Right lobe of liver (tissue), 6 donors: Measurements from ENCODE around the gene PPP1R14C. TPM values are rescaled to one million over a fixed set of nuclear protein-coding genes. Genes with fewer than 3 reads are reported as not detected.

ENCODE experiments used
- ATAC-seq, 4 donors: fragments of 200-7000 bp; cut with Tn5 transposase; one replicate each; pipeline ENCODE4 v1.9.1; 2020; ENCODE audit warnings: mild to moderate bottlenecking in 4 of 4, moderate library complexity in 4 of 4
- DNase-seq, 3 donors: peaks; one replicate each; pipeline ENCODE4 v3.0.0-alpha.2; 2020
- H3K27ac ChIP-seq, 3 donors: fragments of 200-600 bp; one replicate each; pipeline ENCODE4 v1.8.0; 2022
- H3K27me3 ChIP-seq, 2 donors: fragments of 200-600 bp; one replicate each; pipeline ENCODE4 v1.8.0; 2022
- H3K36me3 ChIP-seq, 4 donors: fragments of 200-600 bp; sonication (generic) in 1 of 4; one replicate each; pipeline versions ENCODE4 v1.5.1 to v1.8.0; 2017 to 2022; ENCODE audit warnings: control low read depth in 1 of 4
- H3K4me1 ChIP-seq, 4 donors: fragments of 200-600 bp; sonication (generic) in 1 of 4; one replicate each; pipeline versions ENCODE4 v1.5.1 to v1.8.0; 2017 to 2022; ENCODE audit warnings: control low read depth in 1 of 4
- H3K4me3 ChIP-seq, 3 donors: fragments of 200-600 bp; one replicate each; pipeline ENCODE4 v1.8.0; 2022
- H3K9me3 ChIP-seq, 4 donors: fragments of 200-600 bp; sonication (generic) in 1 of 4; one replicate each; pipeline versions ENCODE4 v1.5.1 to v1.8.0; 2017 to 2022; ENCODE audit warnings: control low read depth in 1 of 4
- CTCF ChIP-seq, 4 donors: fragments of 200-600 bp in 3 of 4; fragments of 450-650 bp in 1 of 4; IDR thresholded peaks; one replicate each; pipeline versions ENCODE4 v1.5.1 to v1.8.0; 2016 to 2022; ENCODE audit warnings: antibody characterized with exemption in 4 of 4, mild to moderate bottlenecking in 2 of 4
- POLR2A ChIP-seq: fragments of 450-650 bp; IDR thresholded peaks from one replicate; pipeline ENCODE4 v1.6.1; 2017; ENCODE audit warnings: antibody characterized with exemption, mild to moderate bottlenecking
- WGBS: methylation state at CpG from one replicate; pipeline ENCODE4 v1.1.6; 2018; ENCODE audit warnings: low coverage, low lambda C conversion rate; ENCODE audit not compliant: insufficient coverage; ENCODE audit errors: missing lambda C conversion rate; 5-methylcytosine and 5-hydroxymethylcytosine counted together
- intact Hi-C, 2 donors: fragments of 100-400 bp; cut with DNase I; formaldehyde crosslinking; loops; one replicate each; pipeline versions ENCODE4 v1.11.2 to v1.14.1; 2022
- total RNA-seq, 6 experiments: library from RNA; depleted of rRNA in 2 of 6; stranded (reverse); fragments of >200 nt in 2 of 6; fragmentation: NEBNext Ultra II Directional in 3 of 6; extraction: Animal tissue kit (Norgen Biotek cat#: 25700) in 3 of 6; gene quantifications; one replicate each; pipeline versions ENCODE4 v1.1.0 to v1.2.4, GENCODE V29; 2016 to 2023
- donor health status: DM: no; HTN: yes; CAD: no.
- donor health status: DM: no; HTN: no; CAD: no.
- donor health status: DM: no; HTN: no; CAD: no.
- donor health status: DM: no; HTN: yes; CAD: no.
- donor health status: DM: no; HTN: yes; CAD: no.

PPP1R14C gene
- total RNA-seq, 6 experiments from 2014 or later: not detected

- no peak overlapping the region for H3K27ac ChIP-seq
- intact Hi-C loops: no loop called here
- TF ChIP-seq POLR2A: no peak
- TF ChIP-seq CTCF (IDR thresholded peaks at IDR 0.05): no peak
Measured at GRCh38 chr6:150203378-150203777, 60.5 kb downstream of the PPP1R14C start.

GRCh38 chr6:150203871-150204545 is 61.2 kb downstream of the PPP1R14C start:
- intact Hi-C loops: no loop called here
- WGBS: 89% methylated on average over 18 of the region's 22 CpGs

More at GRCh38 chr6:150203378-150203777, 60.5 kb downstream of the PPP1R14C start:
- no peak overlapping the region for H3K4me3 ChIP-seq
- no peaks in the 10 kb centered on the region for H3K9me3 ChIP-seq
- no peak for DNase-seq
- no peaks in the 10 kb centered on the region for H3K27me3 ChIP-seq
- ATAC-seq: no peak
- WGBS: 96% methylated on average over 12 of the region's 12 CpGs
- peaks cover 0 to 5% (median 0%) of the 10 kb centered on the region in 4 donors for H3K4me1 ChIP-seq
- no peaks in the 10 kb centered on the region for H3K36me3 ChIP-seq

GRCh38 chr6:150204705-150205472 is 62.0 kb downstream of the PPP1R14C start:
- Histone ChIP-seq H3K27me3 (no peaks in the 10 kb centered on the region), H3K4me3 (no peak overlapping the region), H3K4me1 (peaks cover 0 to 5% (median 0%) of the 10 kb centered on the region in 4 donors), H3K9me3 (no peaks in the 10 kb centered on the region), H3K36me3 (no peaks in the 10 kb centered on the region), H3K27ac (no peak overlapping the region)
- no peak for TF ChIP-seq CTCF (IDR thresholded peaks at IDR 0.05)
- TF ChIP-seq POLR2A: no peak
- 63% methylated on average over 6 of the region's 9 CpGs for WGBS
- DNase-seq (no peak), ATAC-seq (no peak)
- intact Hi-C loops: no loop called here

More at GRCh38 chr6:150203871-150204545, 61.2 kb downstream of the PPP1R14C start:
- Histone ChIP-seq H3K36me3 (no peaks in the 10 kb centered on the region), H3K27me3 (no peaks in the 10 kb centered on the region), H3K4me3 (no peak overlapping the region), H3K4me1 (peaks cover 0 to 5% (median 0%) of the 10 kb centered on the region in 4 donors), H3K27ac (no peak overlapping the region), H3K9me3 (no peaks in the 10 kb centered on the region)
- DNase-seq (no peak), ATAC-seq (no peak)
- no peak for TF ChIP-seq CTCF (IDR thresholded peaks at IDR 0.05)
- no peak for TF ChIP-seq POLR2A

- TF ChIP-seq CTCF (IDR thresholded peaks at IDR 0.05): no peak
- TF ChIP-seq POLR2A: no peak
- DNase-seq (no peak), ATAC-seq (no peak)
- no peaks in the 10 kb centered on the region for H3K36me3 ChIP-seq
- H3K27ac ChIP-seq: no peak overlapping the region
- H3K9me3 ChIP-seq: no peaks in the 10 kb centered on the region
- H3K27me3 ChIP-seq: no peaks in the 10 kb centered on the region
- no peak overlapping the region for H3K4me3 ChIP-seq
- no peaks in the 10 kb centered on the region for H3K4me1 ChIP-seq
- WGBS: 85% methylated on average over 4 of the region's 7 CpGs
- intact Hi-C loops: no loop called here
Measured at GRCh38 chr6:150207931-150208570, 65.2 kb downstream of the PPP1R14C start.
